Breast epithelium (tissue), 4 donors: Measurements from ENCODE around the gene PPFIA1. TPM values are rescaled to one million over a fixed set of nuclear protein-coding genes. Genes with fewer than 3 reads are reported as not detected.

Experiments used
- DNase-seq, 2 donors: peaks; one replicate each; pipeline ENCODE4 v3.0.0-alpha.2; 2019; ENCODE audit warnings: low spot score in 2 of 2
- H3K27ac ChIP-seq, 2 donors: fragments of 200-600 bp; sonication (generic) in 1 of 2; one replicate each; pipeline ENCODE4 v1.5.1; 2016 to 2019; ENCODE audit warnings: mild to moderate bottlenecking in 1 of 2
- H3K27me3 ChIP-seq, 2 donors: fragments of 200-600 bp; sonication (generic) in 1 of 2; one replicate each; pipeline versions ENCODE4 v1.5.1 to v1.6.0; 2017 to 2019; ENCODE audit warnings: control low read depth in 1 of 2, mild to moderate bottlenecking in 1 of 2
- H3K36me3 ChIP-seq: fragments of 200-600 bp; one replicate; pipeline ENCODE4 v1.5.1; 2019
- H3K4me1 ChIP-seq, 2 donors: fragments of 200-600 bp; sonication (generic); one replicate each; pipeline ENCODE4 v1.5.1; 2016 to 2019; ENCODE audit warnings: control low read depth in 1 of 2
- H3K4me3 ChIP-seq, 3 donors: fragments of 200-600 bp; sonication (generic); 1 replicate in 2 of 3; 2 replicates in 1 of 3; pipeline ENCODE4 v1.5.1; 2016 to 2019; ENCODE audit warnings: mild to moderate bottlenecking in 3 of 3, moderate library complexity in 2 of 3
- H3K9me3 ChIP-seq, 2 donors: fragments of 200-600 bp; sonication (generic) in 1 of 2; one replicate each; pipeline ENCODE4 v1.5.1; 2016 to 2019; ENCODE audit warnings: control low read depth in 1 of 2
- CTCF ChIP-seq, 3 donors: fragments of 450-650 bp; IDR thresholded peaks; one replicate each; pipeline ENCODE4 v1.5.1; 2016 to 2017; ENCODE audit warnings: antibody characterized with exemption in 3 of 3, mild to moderate bottlenecking in 3 of 3, moderate library complexity in 3 of 3
- POLR2A ChIP-seq: fragments of 450-650 bp; IDR thresholded peaks from one replicate; pipeline ENCODE4 v1.6.1; 2016; ENCODE audit warnings: antibody characterized with exemption, mild to moderate bottlenecking, moderate library complexity
- POLR2AphosphoS5 ChIP-seq, 3 donors: sonication (generic); formaldehyde crosslinking; IDR thresholded peaks; one replicate each; pipeline ENCODE4 v1.6.1; 2017; ENCODE audit warnings: antibody characterized with exemption in 3 of 3
- intact Hi-C: fragments of 100-400 bp; cut with DNase I; formaldehyde crosslinking; loops from one replicate; pipeline ENCODE4 v1.15.1; 2023; ENCODE audit warnings: low total_unique reads
- total RNA-seq, 3 donors: library from RNA; depleted of rRNA; stranded (reverse); fragments of >200 nt; gene quantifications; one replicate each; pipeline ENCODE4 v1.1.0, GENCODE V29; 2016

The PPFIA1 gene
- total RNA-seq, 3 donors from 2014 or later = 52.2 to 80.8 (median 78.0) TPM

- Histone ChIP-seq H3K9me3 (no peaks in the 10 kb centered on the region), H3K27ac (peak overlapping the region; percentile 93 to 95), H3K36me3 (no peaks in the 10 kb centered on the region), H3K4me3 (peak overlapping the region; percentile 86 to 98 (median 92)), H3K4me1 (peaks cover 0 to 13% of the 10 kb centered on the region in 2 donors), H3K27me3 (no peaks in the 10 kb centered on the region)
- intact Hi-C loops = loop anchor here (2.0 kb wide), 1 partner anchor 69 kb away; the partner anchor contains the start of gene FADD
- TF ChIP-seq POLR2A (no peak), CTCF (IDR thresholded peaks at IDR 0.05) (no peak), POLR2AphosphoS5 (IDR thresholded peaks at IDR 0.05) (no peak)
- DNase-seq = no peak
Measured at GRCh38 chr11:70271649-70271953, 1.1 kb downstream of the PPFIA1 start.

GRCh38 chr11:70272009-70272408, 1.5 kb downstream of the PPFIA1 start:
- intact Hi-C loops = loop anchor here (1.0 kb wide), 1 partner anchor 19 kb away; no protein-coding TSS in a partner anchor
- Histone ChIP-seq H3K36me3 (no peaks in the 10 kb centered on the region), H3K9me3 (no peaks in the 10 kb centered on the region), H3K4me3 (peak overlapping the region in 2 of 3 donors; percentile 86 to 98), H3K27ac (no peak overlapping the region), H3K27me3 (no peaks in the 10 kb centered on the region), H3K4me1 (peaks cover 0 to 13% of the 10 kb centered on the region in 2 donors)
- TF ChIP-seq POLR2A = no peak
- TF ChIP-seq CTCF (IDR thresholded peaks at IDR 0.05) = no peak
- no peak for TF ChIP-seq POLR2AphosphoS5 (IDR thresholded peaks at IDR 0.05)
- no peak for DNase-seq

- no peak overlapping the region for H3K4me3 ChIP-seq
- no peak for TF ChIP-seq POLR2AphosphoS5 (IDR thresholded peaks at IDR 0.05)
- TF ChIP-seq POLR2A = no peak
- TF ChIP-seq CTCF (IDR thresholded peaks at IDR 0.05) = no peak
- DNase-seq = no peak
- intact Hi-C loops = loop anchor here (5.0 kb wide), 1 partner anchor 842 kb away; no protein-coding TSS in a partner anchor
- no peak overlapping the region for H3K27ac ChIP-seq
- H3K9me3 ChIP-seq = no peaks in the 10 kb centered on the region
- H3K27me3 ChIP-seq = no peaks in the 10 kb centered on the region
- no peaks in the 10 kb centered on the region for H3K4me1 ChIP-seq
- no peaks in the 10 kb centered on the region for H3K36me3 ChIP-seq
Measured at GRCh38 chr11:70278994-70279393, 8.5 kb downstream of the PPFIA1 start.

- no peaks in the 10 kb centered on the region for H3K4me1 ChIP-seq
- TF ChIP-seq CTCF (IDR thresholded peaks at IDR 0.05) (no peak), POLR2A (no peak), POLR2AphosphoS5 (IDR thresholded peaks at IDR 0.05) (no peak)
- intact Hi-C loops = no loop called here
- DNase-seq = no peak
- no peak overlapping the region for H3K4me3 ChIP-seq
- H3K9me3 ChIP-seq = no peaks in the 10 kb centered on the region
- no peaks in the 10 kb centered on the region for H3K36me3 ChIP-seq
- no peaks in the 10 kb centered on the region for H3K27me3 ChIP-seq
- peak overlapping the region in 1 of 2 donors; percentile 0 for H3K27ac ChIP-seq
Measured at GRCh38 chr11:70281156-70281609, 10.7 kb downstream of the PPFIA1 start.

GRCh38 chr11:70282012-70282411, 11.5 kb downstream of the PPFIA1 start:
- H3K4me3 ChIP-seq = no peak overlapping the region
- no peak overlapping the region for H3K27ac ChIP-seq
- DNase-seq = no peak
- H3K36me3 ChIP-seq = no peaks in the 10 kb centered on the region
- H3K9me3 ChIP-seq = no peaks in the 10 kb centered on the region
- H3K4me1 ChIP-seq = no peaks in the 10 kb centered on the region
- no peak for TF ChIP-seq POLR2AphosphoS5 (IDR thresholded peaks at IDR 0.05)
- no peak for TF ChIP-seq POLR2A
- no peak for TF ChIP-seq CTCF (IDR thresholded peaks at IDR 0.05)
- intact Hi-C loops = no loop called here
- no peaks in the 10 kb centered on the region for H3K27me3 ChIP-seq
